IPS-15b (cell line): Measurements from ENCODE around the gene RAD9B.
A peak's percentile ranks its signal among the peaks of the same experiment; 100 is the strongest.
"Not testable (repeated sequence)": the region's sequence is repeated elsewhere in the genome, so short reads cannot be mapped to it uniquely, and the experiment has no call there.

Source experiments
- H3K27me3 ChIP-seq: one replicate; pipeline ENCODE4 v1.6.1; 2013; ENCODE audit warnings: low read length; ENCODE audit not compliant: control insufficient read depth, insufficient read depth
- H3K36me3 ChIP-seq: one replicate; pipeline ENCODE4 v1.6.1; 2013; ENCODE audit warnings: low read length; ENCODE audit not compliant: control insufficient read depth, insufficient read depth
- H3K4me1 ChIP-seq: one replicate; pipeline ENCODE4 v1.6.1; 2013; ENCODE audit warnings: mild to moderate bottlenecking, low read length; ENCODE audit not compliant: control insufficient read depth, insufficient read depth
- H3K4me3 ChIP-seq: one replicate; pipeline ENCODE4 v1.5.1; 2013; ENCODE audit warnings: low read depth, low read length
- H3K9ac ChIP-seq: one replicate; pipeline ENCODE4 v1.6.1; 2013; ENCODE audit warnings: low read depth, mild to moderate bottlenecking, low read length
- H3K9me3 ChIP-seq: one replicate; pipeline ENCODE4 v1.6.1; 2013; ENCODE audit warnings: mild to moderate bottlenecking, low read length; ENCODE audit not compliant: control insufficient read depth, insufficient read depth

Gene RAD9B

DNA sequence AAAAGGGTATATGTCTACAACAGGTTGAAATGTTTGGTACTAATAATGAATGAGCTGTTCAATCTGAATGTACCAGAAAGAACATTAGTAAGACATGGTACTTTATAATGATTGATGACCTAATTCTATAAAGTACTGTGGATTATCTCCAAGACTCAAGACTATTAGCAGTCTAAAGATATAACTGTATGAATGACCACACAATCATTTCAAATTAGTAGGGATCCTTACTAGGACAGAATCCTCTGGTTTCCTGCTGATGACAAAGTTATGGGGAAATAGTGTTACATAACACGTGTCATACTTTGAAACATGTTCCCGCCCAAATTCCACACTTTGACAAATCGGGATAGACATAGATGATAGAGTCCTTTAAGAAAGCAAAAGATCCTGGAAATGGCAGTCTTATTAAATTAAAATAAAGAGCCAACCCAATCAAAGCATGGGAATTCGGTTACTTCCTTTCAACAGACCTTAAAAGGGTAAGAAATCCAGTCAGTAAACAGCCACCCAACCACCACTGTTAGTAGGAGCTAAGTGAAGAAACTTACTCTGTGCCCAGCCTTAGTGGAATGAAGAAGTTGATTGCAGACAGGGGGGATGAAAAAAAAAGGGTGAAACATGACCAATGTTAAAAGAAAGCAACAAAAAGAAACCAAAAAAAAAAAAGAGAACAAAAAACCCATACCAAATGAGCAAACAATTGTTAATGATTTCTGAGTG lies 3.0 kb upstream of the RAD9B start:
- Histone ChIP-seq H3K36me3 (peaks cover 3% of the 10 kb centered on the region), H3K4me3 (no peak overlapping the region), H3K9me3 (no peaks in the 10 kb centered on the region), H3K4me1 (no peaks in the 10 kb centered on the region), H3K27me3 (peaks cover 14% of the 10 kb centered on the region), H3K9ac (no peak overlapping the region)

DNA sequence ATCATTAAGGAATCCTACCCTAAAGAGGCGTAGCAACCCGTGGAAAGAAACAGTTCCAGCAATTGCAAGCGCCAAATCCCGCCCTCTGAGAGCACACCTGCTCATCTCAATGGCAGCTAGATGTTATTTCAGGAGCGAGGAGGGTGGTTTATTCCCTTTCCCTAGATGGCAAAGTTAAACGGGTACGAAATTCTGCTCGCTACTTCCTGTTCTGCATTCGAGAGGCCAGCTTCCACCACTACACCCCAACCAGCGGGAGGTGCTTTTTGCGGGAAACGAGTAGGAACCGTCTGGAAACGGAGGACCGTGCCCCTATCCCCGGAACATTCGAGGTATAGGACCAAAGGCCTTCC lies 756 bp upstream of the RAD9B start:
- H3K9me3 ChIP-seq: no peaks in the 10 kb centered on the region
- H3K4me1 ChIP-seq: no peaks in the 10 kb centered on the region
- peaks cover 14% of the 10 kb centered on the region for H3K27me3 ChIP-seq
- peak overlapping the region; percentile 88 for H3K9ac ChIP-seq
- H3K4me3 ChIP-seq: peak overlapping the region; percentile 93
- no peaks in the 10 kb centered on the region for H3K36me3 ChIP-seq

DNA sequence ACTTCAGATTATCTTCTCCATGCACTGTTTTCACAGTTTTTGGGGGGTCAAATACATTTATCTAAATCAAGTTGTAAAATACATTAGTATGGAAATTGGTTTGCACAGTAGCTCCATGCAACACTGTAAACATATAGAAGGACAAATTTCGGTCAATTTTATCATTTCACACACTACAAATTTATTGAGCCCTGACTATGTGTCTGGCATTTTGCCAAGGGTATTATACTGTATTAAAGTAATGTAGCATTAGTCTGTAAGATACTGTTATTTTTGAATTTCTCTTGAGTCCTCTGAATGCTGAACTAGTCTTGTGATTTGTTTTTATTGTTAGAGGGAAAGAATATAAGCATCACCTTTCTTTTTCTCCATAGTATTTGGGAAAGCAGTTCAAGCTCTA lies 1.3 kb downstream of the RAD9B start:
- no peaks in the 10 kb centered on the region for H3K36me3 ChIP-seq
- H3K9ac ChIP-seq: no peak overlapping the region
- H3K9me3 ChIP-seq: no peaks in the 10 kb centered on the region
- no peak overlapping the region for H3K4me3 ChIP-seq
- H3K4me1 ChIP-seq: no peaks in the 10 kb centered on the region
- peaks cover 14% of the 10 kb centered on the region for H3K27me3 ChIP-seq

- H3K27me3 ChIP-seq: peaks cover 14% of the 10 kb centered on the region
- no peaks in the 10 kb centered on the region for H3K4me1 ChIP-seq
- H3K9ac ChIP-seq: no peak overlapping the region
- H3K9me3 ChIP-seq: no peaks in the 10 kb centered on the region
- no peaks in the 10 kb centered on the region for H3K36me3 ChIP-seq
- H3K4me3 ChIP-seq: no peak overlapping the region
Measured at GRCh38 chr12:110505332-110505731, 3.2 kb downstream of the RAD9B start.

- no peaks in the 10 kb centered on the region for H3K4me1 ChIP-seq
Measured at GRCh38 chr12:110508071-110508586, 6.0 kb downstream of the RAD9B start.

DNA sequence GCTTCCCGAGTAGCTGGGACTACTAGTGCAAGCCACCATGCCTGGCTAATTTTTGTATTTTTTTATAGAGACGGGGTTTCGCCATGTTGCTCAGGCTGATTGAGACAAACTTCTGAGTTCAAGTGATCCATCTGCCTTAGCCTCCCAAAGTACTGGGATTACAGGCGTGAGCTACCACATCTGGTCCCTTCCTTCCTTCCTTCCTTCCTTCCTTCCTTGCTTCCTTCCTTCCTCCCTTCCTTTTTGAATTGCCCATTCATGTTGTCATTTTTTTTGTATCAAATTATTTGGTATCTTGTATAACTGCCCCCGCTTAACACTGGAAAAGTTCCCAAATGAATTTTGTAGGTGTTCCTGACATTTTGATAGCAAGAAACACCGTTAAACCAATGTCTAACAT lies 11.7 kb downstream of the RAD9B start:
- Histone ChIP-seq H3K4me3 (no peak overlapping the region), H3K9ac (no peak overlapping the region), H3K36me3 (no peaks in the 10 kb centered on the region), H3K4me1 (no peaks in the 10 kb centered on the region), H3K27me3 (no peaks in the 10 kb centered on the region), H3K9me3 (no peaks in the 10 kb centered on the region)

More at GRCh38 chr12:110508071-110508586, 6.0 kb downstream of the RAD9B start:
- no peaks in the 10 kb centered on the region for H3K9me3 ChIP-seq
- H3K4me3 ChIP-seq: no peak overlapping the region
- no peaks in the 10 kb centered on the region for H3K36me3 ChIP-seq
- peaks cover 6% of the 10 kb centered on the region for H3K27me3 ChIP-seq
- H3K9ac ChIP-seq: no peak overlapping the region

- Histone ChIP-seq H3K9ac (no peak overlapping the region), H3K4me3 (no peak overlapping the region), H3K4me1 (no peaks in the 10 kb centered on the region), H3K9me3 (no peaks in the 10 kb centered on the region), H3K36me3 (no peaks in the 10 kb centered on the region), H3K27me3 (no peaks in the 10 kb centered on the region)
Measured at GRCh38 chr12:110514363-110514762, 12.2 kb downstream of the RAD9B start.

DNA sequence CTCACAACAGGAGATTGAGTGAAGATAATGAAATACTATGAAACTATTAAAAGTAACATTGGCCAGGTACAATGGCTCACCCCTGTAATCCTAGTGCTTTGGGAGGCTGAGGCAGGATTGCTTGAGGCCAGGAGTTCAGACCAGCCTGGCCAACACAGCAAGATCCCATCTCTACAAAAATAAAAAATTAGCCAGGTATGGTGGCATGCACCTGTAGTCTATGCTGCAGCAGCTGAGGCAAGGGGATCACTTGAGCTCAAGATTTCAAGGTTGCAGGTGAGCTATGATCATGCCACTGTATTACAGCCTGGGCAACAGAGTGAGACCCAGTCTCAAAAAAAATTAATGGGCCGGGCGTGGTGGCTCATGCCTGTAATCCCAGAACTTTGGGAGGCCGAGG lies 14.9 kb downstream of the RAD9B start:
- Histone ChIP-seq H3K27me3 (no peaks in the 10 kb centered on the region), H3K4me1 (no peaks in the 10 kb centered on the region), H3K9ac (no peak overlapping the region), H3K4me3 (no peak overlapping the region), H3K9me3 (no peaks in the 10 kb centered on the region), H3K36me3 (no peaks in the 10 kb centered on the region)

DNA sequence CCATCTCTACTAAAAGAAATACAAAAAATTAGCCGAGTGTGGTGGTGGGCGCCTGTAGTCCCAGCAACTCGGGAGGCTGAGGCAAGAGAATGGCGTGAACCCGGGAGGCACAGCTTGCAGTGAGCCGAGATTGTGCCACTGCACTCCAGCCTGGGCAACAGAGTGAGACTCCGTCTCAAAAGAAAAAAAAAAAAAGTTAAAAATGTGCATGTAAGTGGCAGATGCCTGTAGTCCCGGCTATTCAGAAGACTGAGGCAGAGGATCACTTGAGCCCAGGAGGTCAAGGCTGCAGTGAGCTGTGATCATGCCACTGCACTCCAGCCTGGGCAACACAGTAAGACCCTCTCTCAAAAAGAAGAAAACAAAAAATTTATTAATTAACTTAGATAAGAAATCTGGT lies 15.9 kb downstream of the RAD9B start:
- not testable (repeated sequence) for H3K4me3 ChIP-seq, H3K9ac ChIP-seq, H3K36me3 ChIP-seq, H3K27me3 ChIP-seq, H3K9me3 ChIP-seq, H3K4me1 ChIP-seq

DNA sequence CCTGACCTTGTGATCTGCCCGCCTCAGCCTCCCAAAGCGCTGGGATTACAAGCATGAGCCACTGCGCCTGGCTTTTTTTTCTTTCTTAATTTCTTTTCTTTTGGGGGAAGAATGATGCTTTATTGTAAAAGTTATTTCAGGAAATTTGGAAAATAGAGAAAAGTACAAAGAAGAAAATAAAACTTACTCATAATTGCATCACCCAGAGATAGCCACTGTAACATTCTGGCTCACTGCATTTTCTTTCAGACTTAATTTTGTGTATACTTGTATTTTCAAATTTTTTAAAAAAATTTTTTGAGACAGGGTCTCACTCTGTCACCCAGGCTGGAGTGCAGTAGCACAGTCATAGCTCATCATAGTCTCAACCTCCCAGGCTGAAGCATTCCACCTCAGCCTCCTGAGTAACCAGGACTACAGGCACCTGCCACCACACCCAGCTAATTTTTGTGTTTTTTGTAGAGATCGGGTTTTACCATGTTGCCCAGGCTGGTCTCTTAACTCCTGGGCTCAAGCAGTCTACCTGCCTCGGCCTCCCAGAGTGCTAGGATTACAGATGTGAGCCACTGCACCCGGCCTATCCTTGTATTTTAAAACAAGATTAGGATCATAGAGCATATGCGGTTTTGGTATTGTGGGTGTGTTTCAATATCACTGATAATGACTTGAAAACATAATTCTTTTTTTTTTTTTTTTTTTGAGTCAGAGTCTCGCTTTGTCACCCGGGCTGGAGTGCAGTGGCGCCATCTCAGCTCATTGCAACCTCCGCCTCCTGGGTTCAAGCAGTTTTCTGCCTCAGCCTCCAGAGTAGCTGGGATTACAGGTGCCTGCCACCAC lies 19.0 kb downstream of the RAD9B start:
- not testable (repeated sequence) for H3K36me3 ChIP-seq, H3K4me3 ChIP-seq, H3K9ac ChIP-seq, H3K9me3 ChIP-seq, H3K27me3 ChIP-seq, H3K4me1 ChIP-seq

DNA sequence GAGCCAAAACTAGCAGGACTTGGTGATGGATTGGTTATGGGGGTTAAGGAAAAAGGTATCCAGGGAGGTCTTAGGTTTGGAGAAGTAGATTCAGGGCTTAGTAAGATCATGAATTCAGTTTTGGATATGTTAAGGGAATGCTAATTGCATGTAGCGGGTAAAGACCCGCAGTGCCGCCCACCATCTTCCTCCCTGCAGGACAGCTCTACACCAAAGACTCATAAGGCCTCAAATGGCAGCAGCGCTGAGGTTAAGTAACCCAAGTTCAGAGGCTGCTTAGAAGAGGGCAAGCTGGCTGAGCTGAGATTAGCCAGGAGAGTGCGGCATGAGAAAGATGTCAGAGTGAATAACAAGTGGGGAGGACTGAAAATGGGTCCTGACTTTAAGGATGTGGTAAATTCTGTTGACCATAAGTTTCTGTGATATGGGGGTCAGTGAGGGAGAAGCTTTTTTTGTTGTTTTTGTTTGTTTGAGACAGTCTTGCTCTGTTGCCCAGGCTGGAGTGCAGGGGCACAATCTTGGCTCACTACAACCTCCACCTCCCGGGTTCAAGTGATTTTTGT lies 26.2 kb downstream of the RAD9B start:
- Histone ChIP-seq H3K27me3 (no peaks in the 10 kb centered on the region), H3K9ac (no peak overlapping the region), H3K4me1 (no peaks in the 10 kb centered on the region), H3K4me3 (no peak overlapping the region), H3K9me3 (no peaks in the 10 kb centered on the region), H3K36me3 (no peaks in the 10 kb centered on the region)

DNA sequence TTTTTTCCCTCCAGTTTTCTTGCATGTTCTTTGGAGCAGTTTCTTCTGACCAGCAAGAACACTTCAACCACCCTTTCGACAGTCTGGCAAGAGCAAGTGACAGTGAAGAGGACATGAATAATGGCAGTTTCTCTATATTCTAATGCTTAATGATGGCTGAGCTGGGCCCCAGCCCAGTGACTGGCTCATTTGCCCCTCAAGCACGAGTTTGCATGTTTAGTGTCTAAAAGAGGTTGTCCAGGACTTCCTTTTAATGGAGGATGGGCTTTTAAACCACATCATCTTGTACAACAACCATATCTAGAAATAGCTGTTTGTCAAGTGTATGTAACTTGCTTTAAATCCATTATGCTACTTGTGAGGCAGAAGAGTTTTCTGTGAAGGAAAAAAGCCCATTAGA lies 28.4 kb downstream of the RAD9B start:
- no peak overlapping the region for H3K4me3 ChIP-seq
- H3K27me3 ChIP-seq: no peaks in the 10 kb centered on the region
- H3K9me3 ChIP-seq: no peaks in the 10 kb centered on the region
- H3K36me3 ChIP-seq: no peaks in the 10 kb centered on the region
- no peak overlapping the region for H3K9ac ChIP-seq
- H3K4me1 ChIP-seq: no peaks in the 10 kb centered on the region
